Measurements from ENCODE around the gene LMOD1.
"Not testable (repeated sequence)": the region's sequence is repeated elsewhere in the genome, so short reads cannot be mapped to it uniquely, and the experiment has no call there.

LMOD1 gene

DNA sequence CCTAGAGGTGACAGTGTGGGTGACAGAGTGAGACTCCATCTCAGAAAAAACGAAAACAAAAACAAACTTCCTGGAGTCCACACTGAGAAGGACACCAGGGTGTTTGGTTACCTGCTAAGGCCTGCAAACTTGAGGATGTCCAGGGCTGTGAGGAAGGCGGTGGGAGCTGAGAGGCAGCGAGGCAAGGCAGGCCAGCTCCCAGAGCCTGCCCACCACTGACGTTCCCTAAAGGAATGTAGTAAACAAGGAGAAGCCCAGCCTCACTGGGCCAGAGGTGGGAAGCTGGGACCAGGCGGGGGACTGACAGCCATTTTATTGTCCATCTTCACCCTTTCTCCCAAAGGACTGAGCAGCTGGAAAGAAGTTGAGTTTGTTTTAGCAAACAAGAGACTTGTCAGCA lies 33.5 kb downstream of the LMOD1 start:
- DNase-seq: no peak

- no peak for DNase-seq
Measured at GRCh38 chr1:201911826-201912571, 34.3 kb downstream of the LMOD1 start.

DNA sequence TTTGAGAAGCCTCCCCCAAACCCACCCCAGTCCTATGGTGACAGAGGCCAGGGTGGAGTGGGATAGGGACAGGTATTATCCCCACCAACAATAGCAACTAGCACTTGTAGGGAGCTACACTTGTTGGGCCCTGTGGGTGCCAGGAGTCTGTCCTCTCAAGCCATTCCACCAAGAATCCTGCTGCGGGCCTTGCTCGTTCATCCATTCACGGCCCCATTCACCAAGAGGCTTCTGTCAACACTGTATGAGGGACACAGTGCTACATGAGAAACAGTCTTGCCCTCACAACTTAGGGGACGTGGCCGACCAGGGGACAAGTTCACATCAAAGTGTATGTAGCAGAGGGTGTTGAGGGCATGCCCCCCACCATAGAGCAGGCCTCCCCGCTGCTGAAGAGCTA lies 38.7 kb downstream of the LMOD1 start:
- no peak for DNase-seq

- no peak for DNase-seq
Measured at GRCh38 chr1:201906336-201906735, 40.0 kb downstream of the LMOD1 start.

DNA sequence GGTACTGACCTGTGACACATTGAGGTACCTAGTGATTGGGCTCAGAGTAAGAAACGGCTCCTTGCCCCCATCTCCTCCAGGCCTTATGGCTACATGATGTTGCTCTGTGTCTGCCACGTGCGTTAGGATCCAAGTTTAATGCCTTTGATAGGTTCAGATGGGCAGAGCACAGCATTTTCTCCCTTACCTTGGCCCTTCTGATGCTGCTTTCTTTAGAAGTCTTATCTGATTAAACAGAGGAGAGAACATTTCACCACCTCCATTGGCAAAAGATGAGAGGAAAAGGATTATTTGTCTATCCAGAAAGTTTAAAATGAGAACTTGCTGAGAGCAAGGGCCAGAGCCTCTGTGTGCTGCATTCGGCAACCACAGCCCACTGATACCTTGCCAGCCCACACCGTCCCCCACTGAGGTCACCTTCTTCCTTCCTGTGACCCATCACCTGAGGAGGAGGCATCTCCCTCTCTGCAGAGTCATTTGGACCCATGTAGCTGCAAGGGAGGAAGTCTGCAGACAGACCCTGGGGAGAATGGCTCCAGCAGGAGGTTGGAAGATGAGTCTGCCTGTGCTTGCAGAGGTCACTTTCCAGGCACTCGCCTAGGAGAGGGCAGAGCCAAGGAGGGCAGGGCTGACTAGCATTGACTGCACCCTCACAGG lies 41.0 kb downstream of the LMOD1 start:
- DNase-seq: no peak

GRCh38 chr1:201904579-201904978 lies 41.8 kb downstream of the LMOD1 start:
- DNase-seq: no peak

- DNase-seq: no peak
Measured at GRCh38 chr1:201903135-201903534, 43.2 kb downstream of the LMOD1 start.

GRCh38 chr1:201902198-201902597 lies 44.1 kb downstream of the LMOD1 start:
- no peak for DNase-seq

- DNase-seq: not testable (repeated sequence)
Measured at GRCh38 chr1:201901036-201901435, 45.3 kb downstream of the LMOD1 start.

DNA sequence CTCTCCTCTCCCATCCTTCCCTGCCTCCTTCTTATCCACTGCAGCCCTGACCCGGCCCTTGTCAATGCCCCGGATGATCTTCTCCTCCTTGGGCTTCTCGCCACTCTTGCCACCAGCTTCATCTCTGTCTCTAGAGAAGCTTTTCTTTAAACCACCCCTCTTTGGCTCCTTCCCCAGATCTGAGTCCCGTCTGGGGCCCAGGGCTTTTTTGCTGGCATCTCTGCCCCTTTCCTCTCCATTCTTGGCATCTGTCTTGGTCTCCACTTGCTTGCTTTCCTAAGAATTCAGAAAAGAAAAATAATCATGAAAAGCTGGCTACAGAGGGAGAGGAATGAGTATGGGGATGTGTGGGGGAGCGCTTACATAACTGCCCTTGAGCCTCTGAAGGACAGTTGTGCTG lies 45.9 kb downstream of the LMOD1 start:
- no peak for DNase-seq

DNA sequence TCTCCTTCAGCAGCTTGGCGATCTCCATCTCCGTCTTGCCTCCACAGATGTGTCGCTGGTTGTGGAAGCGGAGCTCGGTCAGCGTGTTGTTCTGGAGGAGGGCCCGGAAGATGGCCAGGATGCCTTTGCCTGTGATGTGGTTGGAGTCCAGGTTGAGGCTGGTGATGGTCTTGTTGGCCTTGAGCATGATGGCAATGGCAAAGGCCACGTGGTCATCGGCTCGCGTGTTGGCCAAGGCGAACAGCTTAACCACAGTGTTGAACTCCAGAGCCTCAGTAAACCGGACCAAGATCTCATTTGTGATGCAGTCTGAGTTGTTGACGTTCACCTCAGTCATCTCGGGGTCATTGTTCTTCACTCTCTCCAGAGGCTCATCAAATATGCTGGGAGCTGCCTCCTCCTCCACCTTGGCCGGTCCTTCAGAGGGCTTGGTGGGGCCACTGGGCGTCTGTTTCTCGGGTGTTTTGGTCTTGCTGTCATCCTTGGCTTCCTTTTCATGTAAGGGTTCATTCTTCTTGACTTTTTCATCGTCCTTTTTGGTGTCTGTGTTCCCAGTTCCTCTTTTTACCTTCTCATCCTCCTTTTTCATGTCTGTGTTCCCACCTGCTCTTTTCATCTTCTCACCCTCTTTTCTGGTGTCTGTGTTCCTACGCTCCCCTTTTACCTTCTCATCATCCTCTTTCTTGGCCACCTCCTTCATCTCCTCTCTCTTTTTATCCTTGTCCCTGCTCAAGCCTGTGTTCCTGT lies 46.5 kb downstream of the LMOD1 start:
- DNase-seq: no peak

DNA sequence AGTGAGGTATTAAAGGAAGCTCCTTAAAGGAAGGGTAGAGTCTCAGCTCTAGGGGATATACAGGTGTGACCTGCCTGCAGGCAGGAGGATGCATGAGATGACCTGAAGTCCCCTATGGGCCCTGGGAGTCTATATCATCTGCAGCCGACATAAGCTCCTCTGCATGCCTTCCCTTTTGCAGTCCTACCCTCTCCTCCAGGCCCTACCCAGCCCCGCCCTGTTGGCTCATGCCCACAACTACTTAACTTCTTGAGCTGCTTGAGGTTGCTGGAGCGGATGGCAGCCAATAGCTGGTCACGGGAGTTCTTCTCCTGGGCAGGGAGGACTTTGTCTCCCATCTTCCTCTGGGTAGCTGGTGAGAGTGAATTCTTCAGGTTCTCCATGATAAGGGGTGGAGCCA lies 47.4 kb downstream of the LMOD1 start:
- no peak for DNase-seq

- DNase-seq: no peak
Measured at GRCh38 chr1:201898240-201898894, 48.0 kb downstream of the LMOD1 start.

GRCh38 chr1:201896951-201897391 lies 49.4 kb downstream of the LMOD1 start:
- no peak for DNase-seq

DNA sequence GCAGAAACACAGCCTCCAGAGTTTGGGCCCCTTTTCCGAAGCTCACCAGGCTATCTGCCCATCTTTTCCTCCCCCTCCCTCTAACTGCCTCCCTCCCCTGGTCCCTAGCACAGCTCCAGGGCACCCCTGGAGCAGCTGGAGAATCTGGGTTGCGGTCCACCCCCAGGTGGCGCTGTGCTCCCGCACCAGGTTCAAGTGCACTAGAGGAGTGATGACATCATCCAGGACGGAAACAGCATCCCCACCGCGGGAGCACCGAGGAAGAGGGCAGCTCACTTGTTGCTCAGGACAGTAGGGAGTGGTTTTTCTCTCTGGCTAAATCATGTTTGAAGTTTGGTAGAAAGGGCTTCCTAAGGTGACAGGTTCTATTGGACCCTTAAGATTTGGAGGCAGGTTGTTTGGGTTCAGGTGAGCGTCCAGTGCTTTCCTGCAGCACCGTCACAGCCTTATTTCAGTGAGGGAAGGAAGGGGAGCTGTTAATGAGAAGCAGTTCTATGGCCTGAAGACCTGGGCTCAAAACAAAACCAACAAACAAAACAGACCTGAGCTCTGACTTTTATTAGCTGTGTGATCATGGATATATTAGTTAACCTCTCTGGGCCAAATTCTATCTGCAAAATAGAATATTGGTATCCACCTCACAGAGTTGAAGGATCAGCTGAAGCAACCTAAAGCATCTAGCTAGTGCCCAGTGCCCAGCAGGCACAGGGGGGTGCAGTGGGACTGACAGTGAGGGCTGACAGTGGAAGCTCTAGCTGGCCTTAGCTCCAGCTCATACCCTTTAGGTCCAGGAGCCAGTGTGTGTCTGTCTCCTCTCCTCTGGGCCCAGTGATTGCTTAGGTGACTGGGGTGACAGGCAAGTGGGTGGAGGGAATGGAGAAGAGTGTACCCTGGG lies 50.2 kb downstream of the LMOD1 start:
- DNase-seq: peak; percentile 88

DNA sequence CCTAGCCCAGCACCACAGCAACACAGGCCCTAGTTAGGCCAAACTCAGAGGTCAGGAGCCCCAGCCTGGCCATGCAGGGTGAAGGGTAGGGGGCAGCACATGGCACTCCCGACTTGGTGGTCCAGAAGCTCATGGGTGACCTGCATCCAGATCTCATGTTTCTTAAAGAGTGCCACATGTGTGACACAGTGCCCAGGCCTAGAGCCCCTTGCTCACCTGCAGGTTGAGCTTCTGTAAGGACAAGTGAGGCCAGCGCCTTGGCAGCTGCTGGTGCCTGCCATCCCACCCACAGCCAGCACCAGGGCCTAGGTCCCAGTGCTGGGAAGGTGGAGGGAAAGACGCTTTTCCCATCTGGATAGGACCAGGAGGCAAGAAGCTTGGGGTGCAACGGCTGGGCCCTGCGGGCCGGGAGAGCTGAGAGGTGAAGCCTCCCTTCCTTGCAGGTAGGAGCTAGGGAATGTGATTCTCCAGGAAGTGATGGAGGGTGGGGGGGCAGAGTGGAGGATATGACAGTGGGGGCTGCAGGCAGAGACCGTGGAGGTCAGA lies 51.2 kb downstream of the LMOD1 start:
- no peak for DNase-seq

- no peak for DNase-seq
Measured at GRCh38 chr1:201894343-201895119, 51.8 kb downstream of the LMOD1 start.

DNA sequence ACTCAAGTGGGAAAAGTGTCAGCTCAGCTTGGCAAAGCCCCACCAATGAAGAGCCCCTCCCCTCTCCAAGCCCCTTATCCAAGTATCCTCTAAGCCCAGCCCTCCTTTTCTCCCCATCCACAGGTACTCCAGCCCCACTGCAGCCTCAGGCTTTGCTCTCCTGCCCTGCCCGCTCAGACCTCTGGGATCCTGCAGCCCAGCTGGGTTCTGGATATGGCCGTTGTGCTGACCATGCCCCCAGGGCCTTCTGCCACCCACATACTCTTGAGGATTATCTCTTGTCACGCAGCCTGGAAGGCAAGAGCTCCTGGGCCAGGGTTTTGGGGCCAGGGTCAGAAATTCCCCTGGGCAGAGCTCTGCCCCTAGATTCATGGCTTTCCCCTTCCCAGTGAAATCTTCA lies 52.9 kb downstream of the LMOD1 start:
- DNase-seq: no peak

DNA sequence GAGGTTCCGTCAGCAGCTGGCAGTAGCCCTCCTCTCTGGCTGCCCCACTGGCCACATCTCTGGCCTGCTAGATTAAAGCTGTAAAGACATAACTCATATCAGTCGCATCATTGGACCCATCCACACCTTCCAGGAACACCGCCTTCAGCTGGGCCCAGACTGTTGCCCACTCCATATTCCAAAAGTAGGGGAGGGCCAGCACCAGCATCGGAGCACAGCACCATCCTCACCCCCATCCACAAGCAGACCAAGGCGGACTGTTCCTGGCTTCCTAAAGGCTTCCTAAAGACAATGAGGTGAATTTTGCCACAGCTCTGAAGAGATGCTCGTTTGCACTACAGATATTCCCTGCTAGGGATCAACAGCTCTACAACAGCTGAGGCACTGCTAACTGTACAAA lies 54.1 kb downstream of the LMOD1 start:
- no peak for DNase-seq

- DNase-seq: no peak
Measured at GRCh38 chr1:201891451-201892045, 54.8 kb downstream of the LMOD1 start.
